HG02840 (cell line): ENCODE results near the gene MAEA.
"Not testable (repeated sequence)": the region's sequence is repeated elsewhere in the genome, so short reads cannot be mapped to it uniquely, and the experiment has no call there.

Experiments
- ATAC-seq: cut with Tn5 transposase; IDR thresholded peaks from one replicate; pipeline ENCODE4 v1.9.1; 2021; ENCODE audit warnings: mild to moderate bottlenecking, moderate library complexity, moderate number of reproducible peaks; ENCODE audit not compliant: unreplicated experiment, low FRiP score

MAEA gene

GRCh38 chr4:1277667-1278665 lies 11.7 kb upstream of the MAEA start:
- ATAC-seq = no peak

- ATAC-seq = no peak
Measured at GRCh38 chr4:1279253-1279652, 10.4 kb upstream of the MAEA start.

DNA sequence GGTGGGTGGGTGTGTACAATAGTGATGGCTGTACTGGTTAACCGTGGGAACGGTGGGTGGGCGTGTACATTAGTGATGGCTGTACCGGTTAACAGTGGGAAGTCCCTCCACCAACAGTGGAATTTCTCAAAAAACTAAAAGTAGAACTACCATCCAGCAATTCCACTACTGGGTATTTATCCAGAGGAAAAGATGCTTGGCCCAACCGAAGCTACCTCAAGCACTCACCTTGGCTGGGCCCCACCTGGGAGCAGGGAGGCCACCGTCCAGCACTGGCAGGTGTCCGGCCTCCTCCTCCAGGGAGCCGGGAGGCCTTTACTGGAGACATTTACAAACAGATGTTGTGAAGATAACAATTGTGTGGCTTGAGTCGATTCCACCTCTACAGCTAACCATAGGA lies 6.0 kb upstream of the MAEA start:
- ATAC-seq = no peak

DNA sequence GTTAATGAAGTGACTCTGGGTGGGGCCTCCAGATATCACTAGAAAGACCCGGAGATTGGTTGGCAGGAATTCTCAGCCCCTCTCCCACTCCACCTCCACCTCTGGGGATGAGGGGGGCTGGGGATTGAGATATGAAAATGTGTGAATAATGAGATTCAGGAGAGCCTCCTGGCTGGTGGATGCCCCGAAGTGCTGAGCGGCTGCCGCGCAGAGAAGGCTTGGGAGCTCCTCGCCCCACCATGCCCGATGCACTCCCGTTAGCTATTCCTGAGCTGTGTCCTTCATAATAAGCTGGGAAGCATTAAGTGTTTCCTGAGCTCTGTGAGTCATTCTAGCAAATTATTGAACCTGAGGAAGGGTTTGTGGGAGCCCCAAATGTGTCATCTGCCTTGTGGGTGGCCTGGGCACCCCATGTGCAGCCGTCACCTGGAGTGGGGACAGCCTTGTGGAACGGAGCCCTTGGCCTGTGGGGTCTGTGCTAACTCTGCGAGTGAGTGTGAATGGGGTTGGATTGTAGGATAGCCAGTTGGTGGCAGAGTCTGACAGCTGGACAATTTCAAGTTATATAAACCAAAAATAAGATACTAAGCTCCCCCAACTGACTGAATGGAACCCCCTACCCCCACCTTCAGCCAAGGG lies 4.4 kb upstream of the MAEA start:
- ATAC-seq = no peak

GRCh38 chr4:1285790-1286553 lies 3.7 kb upstream of the MAEA start:
- no peak for ATAC-seq

DNA sequence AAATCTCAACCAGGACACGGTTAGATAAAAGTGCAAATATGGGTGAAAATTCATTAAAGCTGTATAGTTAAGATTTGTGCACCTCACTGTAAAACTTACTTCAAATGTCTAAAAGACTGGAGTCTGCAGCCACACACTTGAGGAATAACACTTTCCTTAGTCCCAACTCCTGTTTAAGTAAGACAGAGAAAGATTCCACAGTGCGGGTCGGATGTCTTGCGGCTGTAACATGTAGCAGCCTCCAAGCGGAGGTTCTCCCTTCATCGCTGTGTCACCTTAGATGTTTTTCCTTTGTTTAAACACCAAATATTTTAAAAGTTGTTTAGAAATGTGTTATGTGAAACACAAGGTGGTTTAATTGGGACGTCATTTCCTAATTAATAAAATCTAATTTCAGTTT lies 905 bp upstream of the MAEA start:
- ATAC-seq = no peak

- ATAC-seq = peak; percentile 5
Measured at GRCh38 chr4:1290165-1290977, 680 bp downstream of the MAEA start.

DNA sequence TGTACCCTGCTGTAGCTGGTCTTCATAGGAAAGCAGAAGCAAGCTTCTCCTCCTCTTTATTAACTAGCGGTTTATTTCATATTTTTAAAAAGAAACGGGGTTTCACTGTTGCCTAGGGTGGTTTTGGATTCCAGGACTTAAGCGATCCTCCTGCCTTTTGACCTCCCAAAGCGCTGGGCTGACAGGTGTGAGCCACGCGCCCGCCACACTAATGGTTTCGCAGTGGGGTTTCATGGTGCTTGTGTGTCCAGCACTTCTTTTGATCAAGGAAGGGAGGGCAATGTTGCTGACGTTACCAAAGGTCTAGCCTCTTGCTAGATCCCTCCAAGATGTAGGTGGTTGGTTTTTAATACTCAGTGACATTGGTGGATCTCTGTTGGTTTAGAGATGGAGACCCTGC lies 1.4 kb downstream of the MAEA start:
- ATAC-seq = no peak

GRCh38 chr4:1291996-1292702 lies 2.5 kb downstream of the MAEA start:
- ATAC-seq = no peak

DNA sequence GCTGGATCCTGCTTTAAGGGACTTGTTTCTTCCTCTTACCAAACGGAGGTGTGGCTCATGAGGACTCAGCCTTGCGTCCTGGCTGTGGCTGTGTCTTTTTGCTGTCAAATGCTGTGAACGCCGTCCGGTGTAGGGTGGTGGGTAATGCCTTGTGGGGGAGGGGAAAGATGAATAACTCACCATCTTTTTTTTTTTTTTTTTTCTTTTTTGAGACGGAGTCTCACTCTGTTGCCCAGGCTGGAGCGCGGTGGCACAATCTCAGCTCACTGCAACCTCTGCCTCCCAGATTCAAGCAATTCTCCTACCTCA lies 3.0 kb downstream of the MAEA start:
- not testable (repeated sequence) for ATAC-seq

GRCh38 chr4:1293531-1293941 lies 3.8 kb downstream of the MAEA start:
- no peak for ATAC-seq

GRCh38 chr4:1293991-1294390 lies 4.3 kb downstream of the MAEA start:
- no peak for ATAC-seq

DNA sequence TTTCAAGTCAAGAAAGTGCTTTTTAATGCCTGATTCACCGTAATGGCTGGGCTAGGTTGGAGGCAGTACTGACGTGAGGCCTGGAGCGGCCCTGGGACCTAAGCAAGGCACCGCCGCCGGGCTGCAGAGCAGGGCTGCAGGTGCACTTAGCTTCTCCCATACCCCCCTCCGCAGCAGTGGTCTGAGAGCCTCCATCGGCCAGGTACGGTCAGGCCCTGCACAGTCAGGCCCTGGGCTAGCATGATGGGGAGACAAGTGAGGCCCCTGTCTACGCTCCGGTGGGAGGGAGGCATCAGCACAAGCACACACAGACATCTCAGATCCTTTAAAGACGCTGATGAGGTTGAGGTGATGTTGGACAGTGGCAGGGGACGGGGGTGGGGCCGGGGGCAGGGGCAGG lies 4.7 kb downstream of the MAEA start:
- ATAC-seq = no peak

DNA sequence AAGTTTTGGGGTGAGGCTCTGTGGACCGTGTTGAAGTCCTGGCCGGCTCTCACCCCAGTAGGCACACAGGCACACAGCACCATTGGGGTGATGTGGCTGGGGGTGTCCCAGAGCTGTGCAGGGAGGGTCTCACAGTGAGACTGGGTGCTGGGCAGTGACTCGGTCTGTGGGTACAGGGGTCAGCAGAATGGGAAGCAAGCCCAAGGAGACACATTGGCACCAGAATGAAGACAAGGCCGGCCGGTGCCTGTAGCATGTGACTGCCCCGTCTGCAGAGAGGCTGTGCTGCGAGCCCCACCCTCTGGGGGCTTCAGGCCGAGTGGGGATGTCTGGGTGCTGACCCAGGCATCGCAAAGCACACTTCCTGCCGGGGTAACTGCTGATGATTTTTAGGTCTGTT lies 5.2 kb downstream of the MAEA start:
- no peak for ATAC-seq

DNA sequence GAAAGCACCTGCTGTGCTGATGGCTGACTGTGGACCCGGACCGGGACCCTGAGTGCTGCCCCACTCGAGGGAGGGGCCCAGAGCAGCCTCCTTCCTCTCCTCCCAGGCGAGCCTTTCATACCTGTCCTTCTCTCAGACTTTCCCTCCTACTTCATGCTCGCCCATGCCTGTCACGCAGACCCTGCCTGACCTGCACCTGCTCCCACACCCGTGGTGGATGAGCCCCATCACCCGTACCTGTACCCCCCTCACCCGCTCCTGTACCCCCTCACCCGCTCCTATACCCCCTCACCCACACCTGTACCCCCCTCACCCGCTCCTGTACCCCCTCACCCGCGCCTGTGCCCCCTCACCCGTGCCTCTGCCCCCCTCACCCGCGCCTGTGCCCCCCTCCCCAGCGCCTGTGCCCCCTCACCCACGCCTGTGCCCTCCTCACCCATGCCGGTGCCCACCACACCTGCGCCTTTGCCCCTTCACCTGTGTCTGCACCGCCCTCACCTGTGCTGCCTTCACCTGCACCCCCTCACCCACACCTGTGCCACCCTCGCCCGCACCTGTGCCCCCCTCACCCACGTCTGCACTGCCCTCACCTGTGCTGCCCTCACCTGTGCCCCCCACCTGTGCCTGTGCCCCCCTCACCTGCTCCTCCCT lies 5.8 kb downstream of the MAEA start:
- no peak for ATAC-seq

- no peak for ATAC-seq
Measured at GRCh38 chr4:1296324-1297022, 6.8 kb downstream of the MAEA start.

GRCh38 chr4:1297023-1297395 lies 7.3 kb downstream of the MAEA start:
- ATAC-seq = no peak

- no peak for ATAC-seq
Measured at GRCh38 chr4:1297456-1298325, 8.0 kb downstream of the MAEA start.
